HG02973 (cell line): Measurements from ENCODE around the gene MFRP.
A peak's percentile ranks its signal among the peaks of the same experiment; 100 is the strongest.

ENCODE experiments used
- ATAC-seq: cut with Tn5 transposase; IDR thresholded peaks from one replicate; pipeline ENCODE4 v1.9.1; 2021; ENCODE audit warnings: moderate library complexity; ENCODE audit not compliant: unreplicated experiment

Gene MFRP

GRCh38 chr11:119359365-119360214, 13.1 kb upstream of the MFRP start:
- no peak for ATAC-seq

GRCh38 chr11:119357074-119357473, 10.6 kb upstream of the MFRP start:
- no peak for ATAC-seq

- peak; percentile 68 for ATAC-seq
Observed at GRCh38 chr11:119356349-119357031, 10.0 kb upstream of the MFRP start.

GRCh38 chr11:119355091-119355843, 8.8 kb upstream of the MFRP start:
- no peak for ATAC-seq

- ATAC-seq, result no peak
Observed at GRCh38 chr11:119352857-119353260, 6.4 kb upstream of the MFRP start.

- no peak for ATAC-seq
Observed at GRCh38 chr11:119351232-119351631, 4.7 kb upstream of the MFRP start.

GRCh38 chr11:119350302-119350701, 3.8 kb upstream of the MFRP start:
- ATAC-seq, result no peak

GRCh38 chr11:119347940-119348605, 1.6 kb upstream of the MFRP start:
- ATAC-seq, result no peak

GRCh38 chr11:119347242-119347641, 737 bp upstream of the MFRP start:
- no peak for ATAC-seq

- no peak for ATAC-seq
Observed at GRCh38 chr11:119345685-119346084, 820 bp downstream of the MFRP start.

GRCh38 chr11:119344291-119345010, 2.1 kb downstream of the MFRP start:
- no peak for ATAC-seq

- ATAC-seq, result no peak
Observed at GRCh38 chr11:119343726-119344125, 2.8 kb downstream of the MFRP start.

- ATAC-seq, result no peak
Observed at GRCh38 chr11:119342362-119343130, 4.0 kb downstream of the MFRP start.

GRCh38 chr11:119342023-119342300, 4.5 kb downstream of the MFRP start:
- ATAC-seq, result no peak

- no peak for ATAC-seq
Observed at GRCh38 chr11:119341222-119342022, 5.1 kb downstream of the MFRP start.

- ATAC-seq, result no peak
Observed at GRCh38 chr11:119340335-119341221, 5.9 kb downstream of the MFRP start, which contains the start of gene C1QTNF5. C1QTNF5 (minus strand) TSS chr11:119340883; CDS start chr11:119340397, 486 bp downstream.

GRCh38 chr11:119339589-119340334, 6.7 kb downstream of the MFRP start:
- no peak for ATAC-seq
